Activated T-helper 1 cell treated with anti-CD3 and anti-CD28 coated beads, Interleukin-2, amount 50 U/mL, for 16 hours (primary cell): Measurements from ENCODE around the gene KANTR.

ENCODE experiments used
- DNase-seq, 2 donors: peaks; one replicate each; pipeline ENCODE4 v3.0.0-alpha.2; 2020; ENCODE audit warnings: low read depth in 1 of 2, low spot score in 1 of 2

KANTR gene

GRCh38 chrX:53093748-53094581 lies at the start of gene KANTR:
KANTR (plus strand) TSS chrX:53094142; CDS start chrX:53124273, 30,131 bp downstream.
- peak; percentile 42 to 63 for DNase-seq

DNA sequence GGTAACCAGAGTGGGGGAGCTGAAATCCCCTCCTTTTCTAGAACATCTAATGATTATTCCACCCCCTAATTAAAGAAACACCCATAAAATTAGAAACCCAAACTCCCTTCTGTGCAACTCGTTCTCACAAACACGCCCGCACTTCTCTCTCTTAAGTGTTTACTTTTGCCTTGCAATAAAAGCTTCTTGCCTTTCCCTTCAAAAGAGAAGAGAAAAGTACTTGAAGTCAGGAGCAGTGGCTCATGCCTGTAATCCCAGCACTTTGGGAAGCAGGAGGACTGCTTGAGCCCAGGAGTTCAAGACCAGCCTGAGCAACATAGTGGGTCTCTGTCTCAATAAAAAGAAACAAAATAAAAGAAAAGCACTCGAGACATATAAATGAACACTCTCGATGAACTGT lies 48.9 kb upstream of the KANTR start:
- DNase-seq = no peak

- no peak for DNase-seq
Measured at GRCh38 chrX:53047228-53047627, 46.7 kb upstream of the KANTR start.

GRCh38 chrX:53048169-53049126 lies 45.5 kb upstream of the KANTR start, which contains the start of gene GPR173:
GPR173 (plus strand) TSS chrX:53048789; CDS start chrX:53076622, 27,833 bp downstream.
- no peak for DNase-seq

GRCh38 chrX:53049127-53049517 lies 44.8 kb upstream of the KANTR start:
- DNase-seq = no peak

DNA sequence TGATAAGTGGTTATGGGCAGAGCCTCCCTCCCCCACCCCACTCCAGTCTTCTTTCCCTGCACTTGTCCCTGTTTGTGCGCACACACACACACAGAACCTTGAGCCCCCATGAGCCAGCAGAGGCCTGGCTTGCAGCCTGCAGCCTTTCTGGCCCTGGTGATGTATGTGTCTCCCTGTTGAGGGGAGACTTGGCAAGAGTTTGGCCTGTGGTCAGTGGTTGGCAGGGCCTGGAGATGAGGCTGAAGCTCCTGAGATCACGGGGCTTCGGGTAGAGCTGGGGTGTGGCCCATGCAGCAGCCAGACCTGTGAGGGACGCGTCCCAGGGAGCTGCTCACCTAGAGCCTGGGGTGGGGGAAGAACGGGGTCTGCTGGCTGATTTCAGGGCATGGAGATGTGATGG lies 43.1 kb upstream of the KANTR start:
- no peak for DNase-seq

GRCh38 chrX:53055244-53055849 lies 38.6 kb upstream of the KANTR start:
- DNase-seq = no peak

DNA sequence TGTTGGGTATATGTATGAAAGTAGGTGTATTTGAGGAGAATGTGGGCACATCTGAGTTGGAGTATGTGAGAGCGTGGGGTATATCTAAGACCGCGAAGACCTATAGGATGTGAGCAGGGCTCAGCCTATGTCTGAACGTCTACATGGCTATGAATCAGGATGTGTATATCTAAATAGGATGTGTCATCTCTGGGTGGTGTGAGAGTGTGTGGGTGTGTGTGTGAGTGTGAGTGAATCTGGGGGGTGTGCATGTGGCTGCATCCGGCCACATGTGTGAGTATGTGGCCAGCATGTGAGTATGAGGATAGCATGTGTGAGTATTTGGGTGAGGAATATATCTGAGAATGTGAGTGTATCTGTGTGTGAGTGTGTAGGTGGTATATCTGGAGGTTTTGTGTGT lies 37.6 kb upstream of the KANTR start:
- no peak for DNase-seq

- no peak for DNase-seq
Measured at GRCh38 chrX:53065104-53065503, 28.8 kb upstream of the KANTR start.

GRCh38 chrX:53071064-53071463 lies 22.9 kb upstream of the KANTR start:
- DNase-seq = no peak

- DNase-seq = peak; percentile 12 to 45
Measured at GRCh38 chrX:53071604-53072417, 22.1 kb upstream of the KANTR start.

DNA sequence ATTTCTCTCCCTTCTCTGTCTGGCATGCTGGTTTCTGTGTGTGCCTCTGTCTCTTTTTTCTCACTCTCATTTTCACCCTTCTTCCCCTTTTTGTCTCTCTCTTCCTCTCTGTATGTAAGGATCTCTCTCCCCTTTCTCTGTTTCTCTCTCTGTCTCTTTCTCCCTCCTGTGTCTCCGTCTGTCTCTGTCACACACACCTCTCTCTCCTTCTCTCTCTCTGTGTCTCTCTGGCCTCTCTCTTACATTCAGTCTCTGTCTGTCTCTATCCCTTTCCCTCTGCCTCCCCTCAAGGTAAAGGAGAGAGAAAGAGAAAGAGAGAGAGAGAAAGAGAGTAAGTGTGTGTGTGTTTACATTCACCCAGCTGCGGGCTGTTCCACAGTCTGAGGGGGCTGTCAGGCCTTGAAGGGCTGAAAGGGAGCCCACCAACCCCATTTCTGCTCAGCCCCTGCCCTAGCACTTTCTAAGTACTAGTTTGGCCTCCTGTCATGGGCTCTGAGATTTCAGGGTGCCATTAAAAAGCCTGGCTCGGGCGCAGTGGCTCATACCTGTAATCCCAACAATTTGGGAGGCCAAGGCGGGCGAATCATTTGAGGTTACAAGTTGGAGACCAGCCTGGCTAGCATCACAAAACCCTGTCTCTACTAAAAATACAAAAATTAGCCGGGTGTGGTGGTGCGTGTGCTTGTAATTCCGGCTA lies 21.4 kb upstream of the KANTR start:
- DNase-seq = no peak

- no peak for DNase-seq
Measured at GRCh38 chrX:53073115-53073586, 20.8 kb upstream of the KANTR start.

GRCh38 chrX:53075011-53075410 lies 18.9 kb upstream of the KANTR start:
- no peak for DNase-seq

DNA sequence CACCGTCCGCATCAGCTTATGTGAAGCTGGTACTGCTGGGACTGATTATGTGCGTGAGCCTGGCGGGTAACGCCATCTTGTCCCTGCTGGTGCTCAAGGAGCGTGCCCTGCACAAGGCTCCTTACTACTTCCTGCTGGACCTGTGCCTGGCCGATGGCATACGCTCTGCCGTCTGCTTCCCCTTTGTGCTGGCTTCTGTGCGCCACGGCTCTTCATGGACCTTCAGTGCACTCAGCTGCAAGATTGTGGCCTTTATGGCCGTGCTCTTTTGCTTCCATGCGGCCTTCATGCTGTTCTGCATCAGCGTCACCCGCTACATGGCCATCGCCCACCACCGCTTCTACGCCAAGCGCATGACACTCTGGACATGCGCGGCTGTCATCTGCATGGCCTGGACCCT lies 17.3 kb upstream of the KANTR start:
- no peak for DNase-seq

- no peak for DNase-seq
Measured at GRCh38 chrX:53077207-53078197, 16.4 kb upstream of the KANTR start.

GRCh38 chrX:53078943-53079342 lies 15.0 kb upstream of the KANTR start:
- DNase-seq = no peak
